ENCODE results near the gene SNAP91. TPM values are rescaled to one million over a fixed set of nuclear protein-coding genes. Genes with fewer than 3 reads are reported as not detected.

The SNAP91 gene
- total and polyA plus RNA-seq, 7 donors: 0.60 to 3.2 (median 2.0) TPM; not detected in 1

GRCh38 chr6:83615025-83615999, 93.6 kb downstream of the SNAP91 start:
- WGBS, 2 donors: 69 to 75% methylated on average over 6 of the region's 6 CpGs

GRCh38 chr6:83613378-83613777, 95.5 kb downstream of the SNAP91 start:
- Histone ChIP-seq H3K4me3 (no peak overlapping the region), H3K36me3 (no peaks in the 10 kb centered on the region), H3K4me1 (no peaks in the 10 kb centered on the region), H3K27ac (no peak overlapping the region), H3K27me3 (no peaks in the 10 kb centered on the region), H3K9me3 (no peaks in the 10 kb centered on the region)
- intact Hi-C loops (cut with DNase I): loop anchor here (5.0 kb wide), 1 partner anchor 1709 kb away; no protein-coding TSS in a partner anchor
- TF ChIP-seq POLR2AphosphoS5 (IDR thresholded peaks at IDR 0.05) (no peak), EP300 (IDR thresholded peaks at IDR 0.05) (no peak), CTCF (IDR thresholded peaks at IDR 0.05) (no peak), POLR2A (IDR thresholded peaks at IDR 0.05) (no peak)
- 57 to 69% methylated on average over 4 of the region's 4 CpGs for WGBS, 2 donors
- no peak for DNase-seq

More at GRCh38 chr6:83615025-83615999, 93.6 kb downstream of the SNAP91 start:
- Histone ChIP-seq H3K9me3 (no peaks in the 10 kb centered on the region), H3K36me3 (no peaks in the 10 kb centered on the region), H3K4me1 (no peaks in the 10 kb centered on the region), H3K27ac (no peak overlapping the region), H3K4me3 (no peak overlapping the region), H3K27me3 (no peaks in the 10 kb centered on the region)
- no peak for TF ChIP-seq POLR2AphosphoS5 (IDR thresholded peaks at IDR 0.05)
- peak in 3 of 4 experiments; percentile 7 to 34 (median 16) for TF ChIP-seq CTCF (IDR thresholded peaks at IDR 0.05)
- no peak for DNase-seq
- intact Hi-C loops (cut with DNase I): no loop called here

- no peaks in the 10 kb centered on the region for H3K27me3 ChIP-seq
- H3K9me3 ChIP-seq: no peaks in the 10 kb centered on the region
- H3K4me3 ChIP-seq: no peak overlapping the region
- TF ChIP-seq CTCF (IDR thresholded peaks at IDR 0.05) (no peak), EP300 (IDR thresholded peaks at IDR 0.05) (no peak), POLR2AphosphoS5 (IDR thresholded peaks at IDR 0.05) (no peak), POLR2A (IDR thresholded peaks at IDR 0.05) (no peak)
- H3K36me3 ChIP-seq: no peaks in the 10 kb centered on the region
- intact Hi-C loops (cut with DNase I): no loop called here
- no peaks in the 10 kb centered on the region for H3K4me1 ChIP-seq
- WGBS, 2 donors: 89% methylated on average over 2 of the region's 2 CpGs
- no peak for DNase-seq
- no peak overlapping the region for H3K27ac ChIP-seq
Measured at GRCh38 chr6:83609248-83609647, 99.7 kb downstream of the SNAP91 start.

- TF ChIP-seq CTCF (IDR thresholded peaks at IDR 0.05): no peak
- no peak for TF ChIP-seq EP300 (IDR thresholded peaks at IDR 0.05)
- no peak for TF ChIP-seq POLR2AphosphoS5 (IDR thresholded peaks at IDR 0.05)
- TF ChIP-seq POLR2A (IDR thresholded peaks at IDR 0.05): no peak
- Histone ChIP-seq H3K4me1 (no peaks in the 10 kb centered on the region), H3K36me3 (no peaks in the 10 kb centered on the region), H3K9me3 (no peaks in the 10 kb centered on the region), H3K27me3 (no peaks in the 10 kb centered on the region), H3K4me3 (no peak overlapping the region), H3K27ac (no peak overlapping the region)
- DNase-seq: no peak
- 88 to 91% methylated on average over 1 of the region's 1 CpG for WGBS, 2 donors
- intact Hi-C loops (cut with DNase I): no loop called here
Measured at GRCh38 chr6:83605517-83605916, 103.4 kb downstream of the SNAP91 start.
